IMR-90 (cell line): ENCODE measurements around the gene ADRA2C. TPM values are rescaled to one million over a fixed set of nuclear protein-coding genes. Genes with fewer than 3 reads are reported as not detected.

Source experiments
- ATAC-seq: fragments of 200-7000 bp; cut with Tn5 transposase; 2 replicates; pipeline ENCODE4 v1.9.1; 2020; ENCODE audit warnings: low read depth, mild to moderate bottlenecking, moderate library complexity
- BruUV-seq: library from RNA; stranded (reverse); fragments of 400-500 nt; replicated peaks from 2 replicates; lab custom pipeline; 2021; lab: Mats Ljungman, UMichigan
- CTCF ChIA-PET: fragments of 300-600 bp; formaldehyde crosslinking; extraction: SDS; loops from one replicate; lab custom pipeline; 2021; ENCODE audit warnings: antibody characterized with exemption; lab: Yijun Ruan, JAX
- POLR2A ChIA-PET: fragments of 300-600 bp; sonication (Branson Sonifier 250); formaldehyde crosslinking; loops from one replicate; lab custom pipeline; 2022; ENCODE audit warnings: antibody characterized with exemption; ENCODE audit not compliant: unreplicated experiment; lab: Charles Lee
- DNase-seq: peaks from one replicate; pipeline ENCODE4 v3.0.0; 2013
- H2AFZ ChIP-seq: replicated peaks from 2 replicates; pipeline ENCODE3; 2013; ENCODE audit warnings: low read length, mild to moderate bottlenecking; ENCODE audit not compliant: poor library complexity
- H2AK5ac ChIP-seq: 2 replicates; pipeline ENCODE4 v1.6.1; 2013; ENCODE audit warnings: low read depth, low read length, inconsistent platforms
- H2AK9ac ChIP-seq: replicated peaks from 2 replicates; pipeline ENCODE3; 2013; ENCODE audit warnings: mild to moderate bottlenecking, low read depth, low read length, moderate library complexity; ENCODE audit not compliant: poor library complexity
- H2BK120ac ChIP-seq: 2 replicates; pipeline ENCODE4 v1.6.1; 2013; ENCODE audit warnings: low read depth, low read length, inconsistent platforms
- H2BK15ac ChIP-seq: 3 replicates; pipeline ENCODE4 v1.6.1; 2013; ENCODE audit warnings: low read depth, low read length, inconsistent platforms
- H2BK20ac ChIP-seq: 2 replicates; pipeline ENCODE4 v1.6.1; 2013; ENCODE audit warnings: low read depth, mild to moderate bottlenecking, inconsistent platforms, low read length, moderate library complexity
- H2BK5ac ChIP-seq: 2 replicates; pipeline ENCODE4 v1.6.1; 2013; ENCODE audit warnings: mild to moderate bottlenecking, low read depth, low read length, inconsistent platforms; ENCODE audit not compliant: poor library complexity, severe bottlenecking
- H3K14ac ChIP-seq: replicated peaks from 2 replicates; pipeline ENCODE4 v1.6.1; 2013; ENCODE audit warnings: low read depth, low read length, inconsistent platforms
- H3K18ac ChIP-seq: 2 replicates; pipeline ENCODE4 v1.6.1; 2013; ENCODE audit warnings: low read depth, low read length, control low read depth
- H3K23ac ChIP-seq: 2 replicates; pipeline ENCODE4 v1.6.1; 2013; ENCODE audit warnings: low read depth, low read length, inconsistent platforms
- H3K27ac ChIP-seq: 2 replicates; pipeline ENCODE4 v1.5.1; 2013; ENCODE audit warnings: mild to moderate bottlenecking, control low read depth, low read length; ENCODE audit not compliant: insufficient read depth
- H3K27me3 ChIP-seq: 2 replicates; pipeline ENCODE4 v1.6.1; 2013; ENCODE audit warnings: low read length; ENCODE audit not compliant: control insufficient read depth, insufficient read depth
- H3K36me3 ChIP-seq: 2 replicates; pipeline ENCODE4 v1.6.1; 2013; ENCODE audit warnings: low read length, mixed read lengths; ENCODE audit not compliant: control insufficient read depth, insufficient read depth
- H3K4ac ChIP-seq: 2 replicates; pipeline ENCODE4 v1.6.1; 2013; ENCODE audit warnings: low read depth, low read length, inconsistent platforms
- H3K4me1 ChIP-seq: 2 replicates; pipeline ENCODE4 v1.6.1; 2013; ENCODE audit warnings: low read length, mixed read lengths; ENCODE audit not compliant: control insufficient read depth, insufficient read depth
- H3K4me2 ChIP-seq: 2 replicates; pipeline ENCODE4 v1.6.1; 2013; ENCODE audit warnings: low read depth, mild to moderate bottlenecking, control low read depth, low read length, moderate library complexity
- H3K4me3 ChIP-seq: 2 replicates; pipeline ENCODE4 v1.5.1; 2013; ENCODE audit warnings: low read depth, mild to moderate bottlenecking, control low read depth, low read length, moderate library complexity; ENCODE audit not compliant: insufficient read depth
- H3K56ac ChIP-seq: 2 replicates; pipeline ENCODE4 v1.6.1; 2013; ENCODE audit warnings: low read length, inconsistent platforms; ENCODE audit not compliant: insufficient read depth; ENCODE audit errors: extremely low read depth
- H3K79me1 ChIP-seq, 2 experiments: 2 replicates each; pipeline ENCODE4 v1.6.1; 2013; ENCODE audit warnings: low read length in 2 of 2, inconsistent platforms in 1 of 2, low read depth in 1 of 2
- H3K9ac ChIP-seq: 2 replicates; pipeline ENCODE4 v1.6.1; 2013; ENCODE audit warnings: low read depth, low read length, control low read depth
- H3K9me1 ChIP-seq: 2 replicates; pipeline ENCODE4 v1.6.1; 2013; ENCODE audit warnings: low read length, inconsistent platforms; ENCODE audit not compliant: insufficient read depth
- H3K9me3 ChIP-seq: 2 replicates; pipeline ENCODE4 v1.6.1; 2013; ENCODE audit warnings: low read length; ENCODE audit not compliant: control insufficient read depth, insufficient read depth
- H4K20me1 ChIP-seq: 2 replicates; pipeline ENCODE4 v1.6.1; 2013; ENCODE audit warnings: low read length, inconsistent platforms; ENCODE audit not compliant: insufficient read depth
- H4K5ac ChIP-seq: 2 replicates; pipeline ENCODE4 v1.6.1; 2013; ENCODE audit warnings: mild to moderate bottlenecking, low read depth, low read length, control low read depth
- H4K8ac ChIP-seq, 2 experiments: 2 replicates each; pipeline ENCODE4 v1.6.1; 2013; ENCODE audit warnings: low read depth in 2 of 2, low read length in 2 of 2, control low read depth in 1 of 2, inconsistent platforms in 1 of 2
- H4K91ac ChIP-seq: 2 replicates; pipeline ENCODE4 v1.6.1; 2013; ENCODE audit warnings: low read depth, low read length, inconsistent platforms; ENCODE audit not compliant: insufficient read depth
- BHLHE40 ChIP-seq: fragments of 150-350 bp; IDR thresholded peaks from 2 replicates; pipeline ENCODE4 v1.6.1; 2016; ENCODE audit warnings: mild to moderate bottlenecking, low read depth, low read length
- CHD1 ChIP-seq: IDR thresholded peaks from 2 replicates; pipeline ENCODE4 v1.6.1; 2012; ENCODE audit warnings: low read depth, low read length, improper control_type of control experiment
- CTCF ChIP-seq: conservative IDR thresholded peaks from 2 replicates; pipeline ENCODE4 v1.5.1; 2012; ENCODE audit warnings: mild to moderate bottlenecking, low read depth, low read length, improper control_type of control experiment
- ELK1 ChIP-seq: fragments of 150-350 bp; IDR thresholded peaks from 2 replicates; pipeline ENCODE4 v1.6.1; 2016; ENCODE audit warnings: low read depth, mild to moderate bottlenecking, low read length, moderate library complexity, borderline replicate concordance
- FOS ChIP-seq: fragments of 150-350 bp; IDR thresholded peaks from 2 replicates; pipeline ENCODE4 v1.6.1; 2016; ENCODE audit warnings: low read depth, low read length
- MXI1 ChIP-seq: IDR thresholded peaks from 2 replicates; pipeline ENCODE4 v1.6.1; 2012; ENCODE audit warnings: low read depth, mild to moderate bottlenecking, low read length, moderate library complexity, borderline replicate concordance
- POLR2A ChIP-seq: IDR thresholded peaks from 2 replicates; pipeline ENCODE4 v1.6.1; 2012; ENCODE audit warnings: mild to moderate bottlenecking, low read depth, low read length
- RAD21 ChIP-seq: IDR thresholded peaks from 2 replicates; pipeline ENCODE4 v1.6.1; 2012; ENCODE audit warnings: low read length, improper control_type of control experiment
- RCOR1 ChIP-seq: IDR thresholded peaks from 2 replicates; pipeline ENCODE4 v1.6.1; 2012; ENCODE audit warnings: mild to moderate bottlenecking, low read length, improper control_type of control experiment; ENCODE audit not compliant: insufficient replicate concordance
- RFX5 ChIP-seq: IDR thresholded peaks from 2 replicates; pipeline ENCODE4 v1.8.0; 2012; ENCODE audit warnings: low read depth, mild to moderate bottlenecking, low read length, moderate library complexity
- SMC3 ChIP-seq: fragments of 150-350 bp; IDR thresholded peaks from 2 replicates; pipeline ENCODE4 v1.6.1; 2016; ENCODE audit warnings: low read depth, mild to moderate bottlenecking, antibody characterized with exemption, low read length, moderate library complexity
- WGBS, 2 experiments: methylation state at CpG; one replicate each; pipeline versions ENCODE4 v1.1.5 to v1.1.7; 2013; ENCODE audit warnings: missing lambda C conversion rate in 2 of 2; ENCODE audit not compliant: insufficient read length in 1 of 2; ENCODE audit errors: extremely low coverage in 2 of 2; 5-methylcytosine and 5-hydroxymethylcytosine counted together
- dilution Hi-C: fragments of 300-500 bp; cut with HindIII; formaldehyde crosslinking; loops from one replicate; pipeline ENCODE4 v1.14.3; 2018; ENCODE audit warnings: low sequenced_read_pairs; ENCODE audit not compliant: unreplicated experiment
- in situ Hi-C: fragments of 300-500 bp; cut with MboI; formaldehyde crosslinking; loops from 3 replicates; pipeline ENCODE4 v1.14.3; 2019; ENCODE audit warnings: low sequenced_read_pairs, inconsistent platforms, mixed read lengths
- intact Hi-C: fragments of 100-400 bp; cut with micrococcal nuclease; formaldehyde crosslinking; loops from 2 replicates; pipeline ENCODE4 v1.10.0; 2022
- polyA plus RNA-seq, 3 experiments: library from polyadenylated mRNA; depleted of rRNA; stranded (reverse); fragments of >200 nt; gene quantifications; 2 replicates each; pipeline ENCODE4 v1.2.3, GENCODE V29; 2012; ENCODE audit warnings: low replicate concordance in 1 of 3
- total RNA-seq: library from RNA; depleted of rRNA; stranded (reverse); fragments of >200 nt; gene quantifications from 2 replicates; pipeline ENCODE4 v1.2.3, GENCODE V29; 2012
- TF ChIP-seq, protein P1 (sequence below): fragments of 150-350 bp; IDR thresholded peaks from 2 replicates; pipeline ENCODE4 v1.6.1; 2017; ENCODE audit warnings: mild to moderate bottlenecking, antibody characterized with exemption, low read length, low read depth

Gene ADRA2C
- total and polyA plus RNA-seq, 2 of the 4 experiments (the other 2 are of a cell fraction): under 0.01 to 0.14 TPM

GRCh38 chr4:3793545-3793944 is 27.4 kb downstream of the ADRA2C start:
- in situ Hi-C loops (no loop called here), intact Hi-C loops (no loop called here), dilution Hi-C loops (no loop called here)
- H2AFZ ChIP-seq: no peak overlapping the region
- H4K8ac ChIP-seq: no peak overlapping the region
- H3K4me1 ChIP-seq: no peaks in the 10 kb centered on the region
- ATAC-seq (no peak), DNase-seq (no peak)
- no CpG with 5 or more reads among the region's 3 CpGs for WGBS, 2 experiments
- H3K14ac ChIP-seq: no peak overlapping the region
- TF ChIP-seq CHD1 (no peak), SMC3 (no peak), FOS (no peak), POLR2A (no peak), BHLHE40 (no peak), RAD21 (no peak), ELK1 (no peak), RCOR1 (no peak), CTCF (no peak), RFX5 (no peak), MXI1 (no peak)
- TF ChIP-seq, protein P1, sequence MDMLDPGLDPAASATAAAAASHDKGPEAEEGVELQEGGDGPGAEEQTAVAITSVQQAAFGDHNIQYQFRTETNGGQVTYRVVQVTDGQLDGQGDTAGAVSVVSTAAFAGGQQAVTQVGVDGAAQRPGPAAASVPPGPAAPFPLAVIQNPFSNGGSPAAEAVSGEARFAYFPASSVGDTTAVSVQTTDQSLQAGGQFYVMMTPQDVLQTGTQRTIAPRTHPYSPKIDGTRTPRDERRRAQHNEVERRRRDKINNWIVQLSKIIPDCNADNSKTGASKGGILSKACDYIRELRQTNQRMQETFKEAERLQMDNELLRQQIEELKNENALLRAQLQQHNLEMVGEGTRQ: no peak
- no peaks in the 10 kb centered on the region for H3K36me3 ChIP-seq
- H2BK15ac ChIP-seq: no peak overlapping the region
- no peaks in the 10 kb centered on the region for H4K20me1 ChIP-seq
- H4K91ac ChIP-seq: no peak overlapping the region
- no peak overlapping the region for H2AK5ac ChIP-seq
- BruUV-seq: no TSS peak
- no peak overlapping the region for H3K18ac ChIP-seq
- H3K56ac ChIP-seq: no peak overlapping the region
- no peak overlapping the region for H3K4me3 ChIP-seq
- ChIA-PET CTCF (no interaction called here), POLR2A (no interaction called here)
- no peaks in the 10 kb centered on the region for H3K9me1 ChIP-seq
- H4K5ac ChIP-seq: no peak overlapping the region
- peaks cover 2% of the 10 kb centered on the region; the same call in 1 of the 2 replicates for H3K27me3 ChIP-seq
- H2AK9ac ChIP-seq: no peak overlapping the region
- no peak overlapping the region for H3K9ac ChIP-seq
- H3K27ac ChIP-seq: no peak overlapping the region
- H2BK20ac ChIP-seq: no peak overlapping the region
- peaks cover 5% of the 10 kb centered on the region; the same call in 1 of the 2 replicates for H3K9me3 ChIP-seq
- H3K4me2 ChIP-seq: no peak overlapping the region
- H2BK5ac ChIP-seq: no peak overlapping the region
- no peak overlapping the region for H3K23ac ChIP-seq
- no peaks in the 10 kb centered on the region for H3K79me1 ChIP-seq
- H3K4ac ChIP-seq: no peak overlapping the region
- no peak overlapping the region for H2BK120ac ChIP-seq
